B cell (primary cell): ENCODE results near the gene DNASE1L3.

Experiments used
- EZH2 ChIP-seq: IDR thresholded peaks from 2 replicates; pipeline ENCODE4 v1.6.1; 2012; ENCODE audit warnings: borderline replicate concordance, low read depth, mild to moderate bottlenecking, moderate library complexity, low read length; ENCODE audit not compliant: insufficient read depth, poor library complexity, severe bottlenecking
- TF ChIP-seq, protein P1 (sequence below): fragments of 200-600 bp; IDR thresholded peaks from one replicate; pipeline ENCODE4 v1.8.0; 2022; ENCODE audit warnings: antibody characterized with exemption, mild to moderate bottlenecking

DNA sequence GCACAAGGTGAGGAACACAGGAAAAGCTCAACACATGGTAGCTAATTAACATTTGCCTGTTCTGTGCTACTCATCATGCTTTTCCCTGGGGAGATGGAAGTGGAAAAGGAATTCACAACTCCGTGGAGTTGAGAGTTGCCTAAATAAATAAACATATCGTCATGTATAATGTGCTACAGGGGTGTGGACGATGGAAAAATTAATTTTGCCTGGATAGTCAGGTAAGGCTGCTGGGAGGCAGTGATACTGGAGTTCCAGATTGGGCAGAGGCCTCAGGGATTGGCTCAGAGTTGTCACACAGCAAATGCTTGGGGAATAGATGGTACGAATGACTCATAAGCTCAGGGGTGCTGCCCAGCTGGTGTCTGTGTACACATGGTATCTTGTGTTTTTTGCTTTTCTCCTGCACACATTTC, 23.8 kb upstream of the DNASE1L3 start:
- TF ChIP-seq EZH2, result no peak
- TF ChIP-seq, protein P1, sequence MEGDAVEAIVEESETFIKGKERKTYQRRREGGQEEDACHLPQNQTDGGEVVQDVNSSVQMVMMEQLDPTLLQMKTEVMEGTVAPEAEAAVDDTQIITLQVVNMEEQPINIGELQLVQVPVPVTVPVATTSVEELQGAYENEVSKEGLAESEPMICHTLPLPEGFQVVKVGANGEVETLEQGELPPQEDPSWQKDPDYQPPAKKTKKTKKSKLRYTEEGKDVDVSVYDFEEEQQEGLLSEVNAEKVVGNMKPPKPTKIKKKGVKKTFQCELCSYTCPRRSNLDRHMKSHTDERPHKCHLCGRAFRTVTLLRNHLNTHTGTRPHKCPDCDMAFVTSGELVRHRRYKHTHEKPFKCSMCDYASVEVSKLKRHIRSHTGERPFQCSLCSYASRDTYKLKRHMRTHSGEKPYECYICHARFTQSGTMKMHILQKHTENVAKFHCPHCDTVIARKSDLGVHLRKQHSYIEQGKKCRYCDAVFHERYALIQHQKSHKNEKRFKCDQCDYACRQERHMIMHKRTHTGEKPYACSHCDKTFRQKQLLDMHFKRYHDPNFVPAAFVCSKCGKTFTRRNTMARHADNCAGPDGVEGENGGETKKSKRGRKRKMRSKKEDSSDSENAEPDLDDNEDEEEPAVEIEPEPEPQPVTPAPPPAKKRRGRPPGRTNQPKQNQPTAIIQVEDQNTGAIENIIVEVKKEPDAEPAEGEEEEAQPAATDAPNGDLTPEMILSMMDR, result no peak
